Chondrocyte (in vitro differentiated cells): ENCODE data around the gene ALDH16A1. TPM values are rescaled to one million over a fixed set of nuclear protein-coding genes. Genes with fewer than 3 reads are reported as not detected.

ENCODE experiments used
- DNase-seq: peaks from one replicate; pipeline ENCODE4 v3.0.0; 2021; ENCODE audit warnings: mixed read lengths, low spot score
- H3K27ac Mint-ChIP-seq: one replicate; pipeline ENCODE4 v1.8.0; 2021; ENCODE audit warnings: mild to moderate bottlenecking, moderate library complexity, mixed read lengths; ENCODE audit not compliant: unreplicated experiment
- H3K27me3 Mint-ChIP-seq: 2 replicates; pipeline ENCODE4 v1.8.0; 2021; ENCODE audit warnings: low read depth, mixed read lengths
- H3K36me3 Mint-ChIP-seq: 2 replicates; pipeline ENCODE4 v1.8.0; 2021; ENCODE audit warnings: low read depth, mixed read lengths
- H3K4me1 Mint-ChIP-seq: 2 replicates; pipeline ENCODE4 v1.8.0; 2021; ENCODE audit warnings: low read depth, mild to moderate bottlenecking, mixed read lengths
- H3K4me3 Mint-ChIP-seq: one replicate; pipeline ENCODE4 v1.8.0; 2021; ENCODE audit warnings: mild to moderate bottlenecking, moderate library complexity, mixed read lengths; ENCODE audit not compliant: unreplicated experiment
- H3K9me3 Mint-ChIP-seq: 2 replicates; pipeline ENCODE4 v1.8.0; 2021; ENCODE audit warnings: low read depth, mixed read lengths
- CTCF ChIP-seq: fragments of 200-600 bp; sonication (generic); IDR thresholded peaks from 2 replicates; pipeline ENCODE4 v1.5.0; 2021; ENCODE audit warnings: antibody characterized with exemption, mild to moderate bottlenecking, moderate library complexity
- microRNA-seq: library from miRNA; unstranded; fragments of <30 nt; microRNA quantifications from one replicate; pipeline ENCODE4 v1.2.0, GENCODE V29; 2020; ENCODE audit warnings: borderline number of aligned reads
- total RNA-seq: library from RNA; stranded (reverse); gene quantifications from 3 replicates; pipeline ENCODE4 v1.2.1, GENCODE V29; 2021

Gene ALDH16A1
- total RNA-seq, 1 donor from 2014 or later: 23.2 TPM

GRCh38 chr19:49514151-49514550 is 61.1 kb downstream of the ALDH16A1 start:
- H3K9me3 Mint-ChIP-seq: no peaks in the 10 kb centered on the region
- peaks cover 22% of the 10 kb centered on the region for H3K4me1 Mint-ChIP-seq
- TF ChIP-seq CTCF: no peak
- no peak overlapping the region for H3K27ac Mint-ChIP-seq
- peak overlapping the region; percentile 75 for H3K4me3 Mint-ChIP-seq
- peaks cover 3% of the 10 kb centered on the region for H3K36me3 Mint-ChIP-seq
- no peaks in the 10 kb centered on the region for H3K27me3 Mint-ChIP-seq
- no peak for DNase-seq

DNA sequence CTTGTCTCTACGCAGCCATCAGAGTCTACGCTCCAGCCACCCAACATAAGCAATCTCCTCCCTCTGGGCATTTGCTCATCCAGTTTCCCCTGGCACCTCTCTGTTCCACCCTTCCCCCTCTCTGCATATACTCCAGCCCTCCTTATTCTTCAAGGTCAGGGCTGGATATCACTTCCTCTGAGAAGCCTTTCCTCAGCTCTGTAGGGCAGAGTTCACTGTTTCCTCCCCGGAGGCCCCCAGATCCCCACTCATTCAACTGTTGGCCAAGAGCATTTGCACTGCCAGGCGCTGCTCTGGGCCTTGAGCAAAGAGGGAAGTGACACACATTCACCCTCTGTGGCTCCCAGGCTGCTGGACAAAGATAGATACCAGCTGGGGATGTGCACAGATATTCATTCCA is 62.7 kb downstream of the ALDH16A1 start:
- H3K27ac Mint-ChIP-seq: no peak overlapping the region
- no peak overlapping the region for H3K4me3 Mint-ChIP-seq

DNA sequence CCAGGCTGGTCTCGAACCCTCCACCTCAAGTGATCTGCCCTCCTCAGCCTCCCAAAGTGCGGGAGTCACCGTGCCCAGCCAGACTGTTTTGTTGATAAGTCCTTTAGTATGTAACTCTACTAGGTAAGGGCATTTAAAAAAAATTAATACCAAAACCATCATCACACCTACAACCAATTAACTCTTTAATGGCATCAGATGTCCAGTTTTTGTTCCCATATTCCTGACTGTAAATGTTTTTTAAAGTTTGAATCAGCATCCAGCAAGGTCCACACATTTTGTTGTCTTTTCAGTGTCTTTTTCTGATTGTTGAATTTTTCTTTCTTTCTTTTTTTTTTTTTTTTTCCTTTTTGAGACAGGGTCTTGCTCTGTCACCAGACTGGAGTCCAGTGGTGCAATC is 65.0 kb downstream of the ALDH16A1 start:
- peaks cover 8% of the 10 kb centered on the region for H3K4me1 Mint-ChIP-seq
- H3K27me3 Mint-ChIP-seq: no peaks in the 10 kb centered on the region
- H3K9me3 Mint-ChIP-seq: no peaks in the 10 kb centered on the region
- no peak overlapping the region for H3K4me3 Mint-ChIP-seq
- DNase-seq: no peak
- peaks cover 8% of the 10 kb centered on the region for H3K36me3 Mint-ChIP-seq
- H3K27ac Mint-ChIP-seq: no peak overlapping the region
- no peak for TF ChIP-seq CTCF

More for the DNA sequence above, 62.7 kb downstream of the ALDH16A1 start:
- no peak for DNase-seq
- TF ChIP-seq CTCF: no peak
- Mint-ChIP-seq H3K4me1 (peaks cover 22% of the 10 kb centered on the region), H3K9me3 (no peaks in the 10 kb centered on the region), H3K27me3 (no peaks in the 10 kb centered on the region), H3K36me3 (peaks cover 6% of the 10 kb centered on the region)

Small RNA genes within 50 kb of the gene (microRNA-seq; reads per million reads assigned to microRNA genes)
- gene MIR150: not detected

Other genes with a start within 250 kb of the ALDH16A1 start
- 3.5 to 5.2 TPM (median 3.5 TPM) in 3 replicates for gene SLC6A16, start 128.0 kb upstream of the ALDH16A1 start, total RNA-seq
- not detected in 3 replicates for gene CD37, start 117.8 kb upstream of the ALDH16A1 start, total RNA-seq
- gene TEAD2, start 90.8 kb upstream of the ALDH16A1 start, total RNA-seq: 49.6 to 63.8 TPM (median 62.6 TPM) in 3 replicates
- 1.5 to 2.4 TPM (median 2.1 TPM) in 3 replicates for gene DKKL1, start 89.3 kb upstream of the ALDH16A1 start, total RNA-seq
- gene KASH5, start 65.0 kb upstream of the ALDH16A1 start, total RNA-seq: not detected in 3 replicates
- not detected in 3 replicates for gene PTH2, start 29.8 kb upstream of the ALDH16A1 start, total RNA-seq
- gene GFY, start 27.8 kb upstream of the ALDH16A1 start, total RNA-seq: not detected in 3 replicates
- 0.17 to 0.47 TPM (median 0.33 TPM) in 3 replicates for gene SLC17A7, start 11.7 kb upstream of the ALDH16A1 start, total RNA-seq
- 52.1 to 60.2 TPM (median 54.6 TPM) in 3 replicates for gene PIH1D1, start 1.4 kb upstream of the ALDH16A1 start, total RNA-seq
- 1.6 to 3.4 TPM (median 1.9 TPM) in 3 replicates for gene FLT3LG, start 21.0 kb downstream of the ALDH16A1 start, total RNA-seq
- 1,566 to 1,771 TPM (median 1,602 TPM) in 3 replicates for gene RPL13A, start 34.4 kb downstream of the ALDH16A1 start, total RNA-seq
- 1,193 to 1,478 TPM (median 1,199 TPM) in 3 replicates for gene RPS11, start 43.2 kb downstream of the ALDH16A1 start, total RNA-seq
- 103 to 112 TPM (median 103 TPM) in 3 replicates for gene FCGRT, start 59.4 kb downstream of the ALDH16A1 start, total RNA-seq
- 233 to 326 TPM (median 298 TPM) in 3 replicates for gene RCN3, start 74.8 kb downstream of the ALDH16A1 start, total RNA-seq
- 41.0 to 47.0 TPM (median 46.5 TPM) in 3 replicates for gene NOSIP, start 127.3 kb downstream of the ALDH16A1 start, total RNA-seq
- 0.17 to 0.56 TPM (median 0.39 TPM) in 3 replicates for gene PRRG2, start 128.1 kb downstream of the ALDH16A1 start, total RNA-seq
- 23.8 to 33.9 TPM (median 28.1 TPM) in 3 replicates for gene PRR12, start 138.0 kb downstream of the ALDH16A1 start, total RNA-seq
- gene RRAS, start 186.9 kb downstream of the ALDH16A1 start, total RNA-seq: 61.7 to 113 TPM (median 104 TPM) in 3 replicates
- 76.3 to 79.0 TPM (median 77.3 TPM) in 3 replicates for gene SCAF1, start 189.0 kb downstream of the ALDH16A1 start, total RNA-seq
- 45.8 to 75.3 TPM (median 53.0 TPM) in 3 replicates for gene IRF3, start 212.6 kb downstream of the ALDH16A1 start, total RNA-seq
- gene BCL2L12, start 212.7 kb downstream of the ALDH16A1 start, total RNA-seq: 18.3 to 26.6 TPM (median 21.4 TPM) in 3 replicates
- gene PRMT1, start 224.0 kb downstream of the ALDH16A1 start, total RNA-seq: 97.7 to 105 TPM (median 98.0 TPM) in 3 replicates
- 0.49 to 1.4 TPM (median 0.52 TPM) in 3 replicates for gene ADM5, start 236.4 kb downstream of the ALDH16A1 start, total RNA-seq
- gene CPT1C, start 237.9 kb downstream of the ALDH16A1 start, total RNA-seq: 26.3 to 30.7 TPM (median 27.3 TPM) in 3 replicates